ENCODE measurements around the gene GRIN2D. TPM values are rescaled to one million over a fixed set of nuclear protein-coding genes. Genes with fewer than 3 reads are reported as not detected.

The GRIN2D gene
- total RNA-seq = 0.93 and 1.2 TPM in 2 replicates

DNA sequence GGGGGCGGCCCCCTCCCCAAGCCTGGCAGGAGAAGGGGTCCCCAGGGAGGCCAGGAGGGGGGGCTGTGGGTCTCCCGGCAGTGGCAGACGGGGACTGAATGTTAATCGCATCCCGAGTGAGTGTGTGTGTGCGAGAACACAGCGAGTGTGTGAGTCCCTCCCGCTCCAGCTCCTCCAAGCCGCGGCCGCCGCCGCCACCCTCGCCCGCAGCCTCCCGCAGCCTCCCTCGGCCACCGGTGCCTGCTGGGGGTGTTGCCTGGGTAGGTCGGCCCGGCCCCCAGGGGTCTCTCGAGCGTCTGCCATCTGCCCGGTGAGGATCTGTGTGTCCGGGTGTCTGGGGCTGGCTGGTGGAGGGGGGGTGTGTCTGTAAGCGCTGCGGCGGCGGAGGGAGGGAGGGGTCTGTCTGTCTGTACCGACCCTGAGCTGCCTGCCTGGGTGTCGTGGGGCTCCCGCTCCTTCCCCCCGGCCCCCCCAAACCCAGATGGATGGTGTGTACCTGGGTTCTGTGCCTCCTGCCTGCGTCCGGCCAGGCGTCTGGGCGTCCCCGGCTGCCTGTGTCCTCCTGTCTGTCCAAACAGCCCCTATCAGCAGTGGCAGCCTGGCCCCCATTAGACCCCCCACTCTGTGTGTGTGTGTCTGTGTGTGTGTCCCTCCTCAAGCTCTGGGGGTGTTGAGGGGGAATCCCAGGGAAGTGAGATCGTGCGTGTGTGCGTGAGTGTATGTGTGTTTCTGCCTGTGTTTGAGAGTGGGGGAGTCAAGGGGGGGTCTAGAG lies at the start of gene GRIN2D:
Gene GRIN2D (plus strand): TSS at position 110 of the 772 bp plus-strand sequence. CDS start 4,725 bp downstream, outside the sequence.
- peak within 1 kb of the TSS; percentile 83 for H3K4me3 Mint-ChIP-seq
- POLR2A ChIA-PET = interaction anchor here (0.5 to 1.0 kb wide), 7 partner anchors 8 to 1504 kb away, joined by 3 to 6 read pairs (median 3); partner anchors contain the start of gene GRWD1
- intact Hi-C loops (cut with micrococcal nuclease) = loop anchor here (5.0 kb wide), 2 partner anchors 61 to 119 kb away; partner anchors contain the start of gene LMTK3
- CTCF ChIA-PET = interaction anchor here (1.3 kb wide), 1 partner anchor 55 kb away, joined by 3 read pairs; no protein-coding TSS in a partner anchor
- peak; percentile 35 for DNase-seq
- H3K4me1 Mint-ChIP-seq = peaks cover 45% of the 10 kb centered on the region
- peaks cover 26% of the 10 kb centered on the region for H3K27me3 Mint-ChIP-seq
- TF ChIP-seq, protein P1, sequence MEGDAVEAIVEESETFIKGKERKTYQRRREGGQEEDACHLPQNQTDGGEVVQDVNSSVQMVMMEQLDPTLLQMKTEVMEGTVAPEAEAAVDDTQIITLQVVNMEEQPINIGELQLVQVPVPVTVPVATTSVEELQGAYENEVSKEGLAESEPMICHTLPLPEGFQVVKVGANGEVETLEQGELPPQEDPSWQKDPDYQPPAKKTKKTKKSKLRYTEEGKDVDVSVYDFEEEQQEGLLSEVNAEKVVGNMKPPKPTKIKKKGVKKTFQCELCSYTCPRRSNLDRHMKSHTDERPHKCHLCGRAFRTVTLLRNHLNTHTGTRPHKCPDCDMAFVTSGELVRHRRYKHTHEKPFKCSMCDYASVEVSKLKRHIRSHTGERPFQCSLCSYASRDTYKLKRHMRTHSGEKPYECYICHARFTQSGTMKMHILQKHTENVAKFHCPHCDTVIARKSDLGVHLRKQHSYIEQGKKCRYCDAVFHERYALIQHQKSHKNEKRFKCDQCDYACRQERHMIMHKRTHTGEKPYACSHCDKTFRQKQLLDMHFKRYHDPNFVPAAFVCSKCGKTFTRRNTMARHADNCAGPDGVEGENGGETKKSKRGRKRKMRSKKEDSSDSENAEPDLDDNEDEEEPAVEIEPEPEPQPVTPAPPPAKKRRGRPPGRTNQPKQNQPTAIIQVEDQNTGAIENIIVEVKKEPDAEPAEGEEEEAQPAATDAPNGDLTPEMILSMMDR (IDR thresholded peaks at IDR 0.05) = no peak
- no peak within 1 kb of the TSS for H3K27ac Mint-ChIP-seq
- H3K9me3 Mint-ChIP-seq = no peaks in the 10 kb centered on the region
- H3K36me3 Mint-ChIP-seq (ENCODE audit: low read depth) = peaks cover 11% of the 10 kb centered on the region
- no peak for ATAC-seq (ENCODE audit: low read depth)

DNA sequence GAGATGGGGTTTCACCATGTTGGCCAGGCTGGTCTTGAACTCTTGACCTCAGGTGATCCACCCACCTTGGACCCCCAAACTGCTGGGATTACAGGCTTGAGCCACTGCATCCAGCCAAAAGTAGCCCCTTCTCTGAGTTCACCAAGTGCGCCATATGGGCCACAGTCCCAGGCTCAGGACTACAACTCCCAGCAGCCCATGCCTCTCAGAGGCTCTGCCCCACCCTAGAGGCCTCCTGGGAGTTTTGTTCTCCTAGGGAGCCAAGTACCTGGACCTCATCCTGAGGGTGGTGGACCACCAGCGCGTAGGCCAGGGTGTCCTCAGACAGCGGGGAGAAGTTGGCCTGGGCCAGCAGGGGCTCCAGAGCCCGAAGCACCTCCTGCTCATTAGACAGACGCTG lies 48.6 kb upstream of the GRIN2D start:
- H3K4me1 Mint-ChIP-seq = no peaks in the 10 kb centered on the region
- H3K36me3 Mint-ChIP-seq (ENCODE audit: low read depth) = peaks cover 10% of the 10 kb centered on the region
- H3K27ac Mint-ChIP-seq = no peak overlapping the region
- POLR2A ChIA-PET = no interaction called here
- H3K9me3 Mint-ChIP-seq = no peaks in the 10 kb centered on the region
- intact Hi-C loops (cut with micrococcal nuclease) = no loop called here
- TF ChIP-seq, protein P1 (IDR thresholded peaks at IDR 0.05) = no peak
- H3K4me3 Mint-ChIP-seq = no peak overlapping the region
- DNase-seq (no peak), ATAC-seq (ENCODE audit: low read depth) (no peak)
- CTCF ChIA-PET = no interaction called here
- H3K27me3 Mint-ChIP-seq = no peaks in the 10 kb centered on the region

DNA sequence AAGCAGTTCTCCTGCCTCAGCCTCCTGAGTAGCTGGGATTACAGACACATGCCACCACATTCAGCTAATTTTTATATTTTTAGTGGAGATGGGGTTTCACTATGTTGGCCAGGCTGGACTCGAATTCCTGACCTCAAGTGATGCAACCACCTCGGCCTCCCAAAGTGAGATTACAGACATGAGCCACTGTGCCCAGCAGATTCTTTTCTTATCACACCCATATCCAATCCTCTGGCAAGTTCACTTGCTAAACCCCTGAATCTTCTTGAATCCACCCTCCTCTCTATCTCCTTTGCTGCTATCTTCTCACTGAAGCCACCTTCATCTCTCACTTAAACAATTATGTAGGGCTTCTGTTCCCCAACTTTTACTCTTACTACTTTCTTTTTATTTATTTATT lies 47.3 kb upstream of the GRIN2D start:
- ChIA-PET POLR2A (interaction anchor here (0.6 to 1.3 kb wide), 2 partner anchors 12 to 18 kb away, joined by 3 read pairs; partner anchors contain the start of genes SYNGR4 and TMEM143), CTCF (interaction anchor here (1.2 to 2.0 kb wide), 2 partner anchors 12 to 18 kb away, joined by 3 to 6 read pairs; partner anchors contain the start of genes SYNGR4 and TMEM143)
- Mint-ChIP-seq H3K9me3 (no peaks in the 10 kb centered on the region), H3K4me3 (no peak overlapping the region), H3K36me3 (ENCODE audit: low read depth) (peaks cover 10% of the 10 kb centered on the region), H3K27me3 (no peaks in the 10 kb centered on the region), H3K27ac (no peak overlapping the region), H3K4me1 (peaks cover 2% of the 10 kb centered on the region)
- intact Hi-C loops (cut with micrococcal nuclease) = no loop called here
- DNase-seq (no peak), ATAC-seq (ENCODE audit: low read depth) (no peak)
- TF ChIP-seq, protein P1 (IDR thresholded peaks at IDR 0.05) = no peak

GRCh38 chr19:48348045-48348444 lies 45.4 kb upstream of the GRIN2D start:
- Mint-ChIP-seq H3K4me3 (no peak overlapping the region), H3K4me1 (peaks cover 2% of the 10 kb centered on the region), H3K36me3 (ENCODE audit: low read depth) (peaks cover 3% of the 10 kb centered on the region), H3K9me3 (no peaks in the 10 kb centered on the region), H3K27ac (no peak overlapping the region), H3K27me3 (no peaks in the 10 kb centered on the region)
- POLR2A ChIA-PET = interaction anchor here (0.6 to 0.7 kb wide), 3 partner anchors 9 to 73 kb away, joined by 3 to 4 read pairs (median 3); no protein-coding TSS in a partner anchor
- intact Hi-C loops (cut with micrococcal nuclease) = no loop called here
- ATAC-seq (ENCODE audit: low read depth) = no peak
- no peak for DNase-seq
- TF ChIP-seq, protein P1 (IDR thresholded peaks at IDR 0.05) = no peak
- CTCF ChIA-PET = interaction anchor here (1.2 to 2.0 kb wide), 2 partner anchors 14 to 236 kb away, joined by 3 to 6 read pairs; no protein-coding TSS in a partner anchor

DNA sequence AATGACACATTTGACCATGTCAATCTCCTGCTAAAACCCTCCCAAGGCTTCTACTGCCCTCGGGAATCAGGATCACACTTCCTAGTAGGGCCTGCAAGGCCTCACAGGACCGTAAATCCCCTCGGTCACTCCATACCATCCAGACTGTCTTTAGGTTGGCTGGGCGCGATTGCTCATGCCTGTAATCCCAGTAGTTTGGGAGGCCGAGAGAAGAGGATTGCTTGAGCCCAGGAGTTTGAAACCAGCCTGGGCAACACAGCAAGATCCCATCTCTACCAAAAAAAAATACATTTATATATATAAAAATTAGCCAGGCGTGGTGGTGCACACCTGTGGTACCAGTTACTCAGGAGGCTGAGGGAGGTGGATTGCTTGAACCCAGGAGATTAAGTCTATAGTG lies 44.7 kb upstream of the GRIN2D start:
- ChIA-PET CTCF (interaction anchor here (1.2 kb wide), 1 partner anchor 236 kb away, joined by 3 read pairs; no protein-coding TSS in a partner anchor), POLR2A (no interaction called here)
- H3K27me3 Mint-ChIP-seq = no peaks in the 10 kb centered on the region
- DNase-seq (no peak), ATAC-seq (ENCODE audit: low read depth) (no peak)
- intact Hi-C loops (cut with micrococcal nuclease) = no loop called here
- TF ChIP-seq, protein P1 (IDR thresholded peaks at IDR 0.05) = no peak
- peaks cover 5% of the 10 kb centered on the region for H3K36me3 Mint-ChIP-seq (ENCODE audit: low read depth)
- no peak overlapping the region for H3K27ac Mint-ChIP-seq
- no peak overlapping the region for H3K4me3 Mint-ChIP-seq
- H3K4me1 Mint-ChIP-seq = peaks cover 2% of the 10 kb centered on the region
- H3K9me3 Mint-ChIP-seq = no peaks in the 10 kb centered on the region

All from activated B cell treated with CpG ODN at 0.5 μM for 24 hours (primary cell).